ENCODE results near the gene DEUP1. TPM values are rescaled to one million over a fixed set of nuclear protein-coding genes. Genes with fewer than 3 reads are reported as not detected.
"Not testable (repeated sequence)": the region's sequence is repeated elsewhere in the genome, so short reads cannot be mapped to it uniquely, and the experiment has no call there.

The DEUP1 gene
- under 1 TPM in 1 of 3 donors, not detected in 2; 0.22 TPM for polyA plus RNA-seq

GRCh38 chr11:93330446-93330984 is at the start of gene DEUP1:
Gene DEUP1 (plus strand): TSS chr11:93330742. CDS start chr11:93332260, 1,518 bp downstream.
- no peak within 1 kb of the TSS for H3K27ac ChIP-seq (ENCODE audit: low read depth, low read length)
- 3 to 6% (median 3%) methylated on average over 58 to 73 of the region's 73 CpGs for WGBS, 3 donors

GRCh38 chr11:93285430-93285829 is 45.1 kb upstream of the DEUP1 start:
- 41 to 79% (median 53%) methylated on average over 2 of the region's 2 CpGs for WGBS, 3 donors
- no peak overlapping the region for H3K27ac ChIP-seq (ENCODE audit: low read depth, low read length)

- no peak overlapping the region for H3K27ac ChIP-seq (ENCODE audit: low read depth, low read length)
- WGBS, 3 donors, result 91 to 93% (median 91%) methylated on average over 2 of the region's 2 CpGs
Measured at GRCh38 chr11:93287434-93287833, 43.1 kb upstream of the DEUP1 start.

- no peak overlapping the region for H3K27ac ChIP-seq (ENCODE audit: low read depth, low read length)
- 31 to 69% (median 65%) methylated on average over 3 of the region's 3 CpGs for WGBS, 3 donors
Measured at GRCh38 chr11:93288079-93288478, 42.5 kb upstream of the DEUP1 start.

- WGBS, 3 donors, result 87 to 94% (median 92%) methylated on average over 2 of the region's 2 CpGs
- H3K27ac ChIP-seq (ENCODE audit: low read depth, low read length), result no peak overlapping the region
Measured at GRCh38 chr11:93288767-93289166, 41.8 kb upstream of the DEUP1 start.

GRCh38 chr11:93289782-93290463 is 40.6 kb upstream of the DEUP1 start:
- no peak overlapping the region for H3K27ac ChIP-seq (ENCODE audit: low read depth, low read length)
- 52 to 65% (median 58%) methylated on average over 5 of the region's 5 CpGs for WGBS, 3 donors

GRCh38 chr11:93291110-93291509 is 39.4 kb upstream of the DEUP1 start:
- no peak overlapping the region for H3K27ac ChIP-seq (ENCODE audit: low read depth, low read length)
- 71 to 81% (median 79%) methylated on average over 1 of the region's 1 CpG for WGBS, 3 donors

- H3K27ac ChIP-seq (ENCODE audit: low read depth, low read length), result no peak overlapping the region
- 55 to 100% (median 67%) methylated on average over 1 of the region's 1 CpG for WGBS, 3 donors
Measured at GRCh38 chr11:93291898-93292297, 38.6 kb upstream of the DEUP1 start.

GRCh38 chr11:93295921-93296575 is 34.5 kb upstream of the DEUP1 start:
- H3K27ac ChIP-seq (ENCODE audit: low read depth, low read length), result no peak overlapping the region
- WGBS, 3 donors, result 70 to 78% (median 78%) methylated on average over 4 of the region's 4 CpGs

- 87 to 95% (median 91%) methylated on average over 3 of the region's 3 CpGs for WGBS, 3 donors
- no peak overlapping the region for H3K27ac ChIP-seq (ENCODE audit: low read depth, low read length)
Measured at GRCh38 chr11:93303689-93304088, 26.9 kb upstream of the DEUP1 start.

- 92 to 97% (median 96%) methylated on average over 1 of the region's 1 CpG for WGBS, 3 donors
- not testable (repeated sequence) for H3K27ac ChIP-seq (ENCODE audit: low read depth, low read length)
Measured at GRCh38 chr11:93314399-93314798, 16.1 kb upstream of the DEUP1 start.

- WGBS, 3 donors, result 44 to 91% (median 48%) methylated on average over 2 of the region's 2 CpGs
- no peak overlapping the region for H3K27ac ChIP-seq (ENCODE audit: low read depth, low read length)
Measured at GRCh38 chr11:93319224-93319839, 11.2 kb upstream of the DEUP1 start.

GRCh38 chr11:93320230-93320629 is 10.3 kb upstream of the DEUP1 start:
- H3K27ac ChIP-seq (ENCODE audit: low read depth, low read length), result no peak overlapping the region

- no peak overlapping the region for H3K27ac ChIP-seq (ENCODE audit: low read depth, low read length)
- 41 to 89% (median 56%) methylated on average over 2 of the region's 2 CpGs for WGBS, 3 donors
Measured at GRCh38 chr11:93322207-93322606, 8.3 kb upstream of the DEUP1 start.

GRCh38 chr11:93323747-93324146 is 6.8 kb upstream of the DEUP1 start:
- 74 to 89% (median 84%) methylated on average over 1 of the region's 1 CpG for WGBS, 3 donors
- H3K27ac ChIP-seq (ENCODE audit: low read depth, low read length), result no peak overlapping the region

- H3K27ac ChIP-seq (ENCODE audit: low read depth, low read length), result no peak overlapping the region
- WGBS, 3 donors, result 52 to 73% (median 68%) methylated on average over 3 of the region's 3 CpGs
Measured at GRCh38 chr11:93324500-93324899, 6.0 kb upstream of the DEUP1 start.

GRCh38 chr11:93326681-93327080 is 3.9 kb upstream of the DEUP1 start:
- WGBS, 3 donors, result 91 to 94% (median 93%) methylated on average over 4 of the region's 4 CpGs

GRCh38 chr11:93329936-93330445 is 551 bp upstream of the DEUP1 start:
- H3K27ac ChIP-seq (ENCODE audit: low read depth, low read length), result no peak overlapping the region
- 4 to 13% (median 7%) methylated on average over 16 of the region's 16 CpGs for WGBS, 3 donors

More at GRCh38 chr11:93326681-93327080, 3.9 kb upstream of the DEUP1 start:
- no peak overlapping the region for H3K27ac ChIP-seq (ENCODE audit: low read depth, low read length)

GRCh38 chr11:93340223-93340622 is 9.7 kb downstream of the DEUP1 start:
- H3K27ac ChIP-seq (ENCODE audit: low read depth, low read length), result no peak overlapping the region
- 65 to 69% (median 68%) methylated on average over 2 of the region's 2 CpGs for WGBS, 3 donors
